ENCODE data around the gene EIF6. TPM values are rescaled to one million over a fixed set of nuclear protein-coding genes. Genes with fewer than 3 reads are reported as not detected.

EIF6 gene
- polyA plus RNA-seq, 1 donor from 2014 or later = 143 TPM

DNA sequence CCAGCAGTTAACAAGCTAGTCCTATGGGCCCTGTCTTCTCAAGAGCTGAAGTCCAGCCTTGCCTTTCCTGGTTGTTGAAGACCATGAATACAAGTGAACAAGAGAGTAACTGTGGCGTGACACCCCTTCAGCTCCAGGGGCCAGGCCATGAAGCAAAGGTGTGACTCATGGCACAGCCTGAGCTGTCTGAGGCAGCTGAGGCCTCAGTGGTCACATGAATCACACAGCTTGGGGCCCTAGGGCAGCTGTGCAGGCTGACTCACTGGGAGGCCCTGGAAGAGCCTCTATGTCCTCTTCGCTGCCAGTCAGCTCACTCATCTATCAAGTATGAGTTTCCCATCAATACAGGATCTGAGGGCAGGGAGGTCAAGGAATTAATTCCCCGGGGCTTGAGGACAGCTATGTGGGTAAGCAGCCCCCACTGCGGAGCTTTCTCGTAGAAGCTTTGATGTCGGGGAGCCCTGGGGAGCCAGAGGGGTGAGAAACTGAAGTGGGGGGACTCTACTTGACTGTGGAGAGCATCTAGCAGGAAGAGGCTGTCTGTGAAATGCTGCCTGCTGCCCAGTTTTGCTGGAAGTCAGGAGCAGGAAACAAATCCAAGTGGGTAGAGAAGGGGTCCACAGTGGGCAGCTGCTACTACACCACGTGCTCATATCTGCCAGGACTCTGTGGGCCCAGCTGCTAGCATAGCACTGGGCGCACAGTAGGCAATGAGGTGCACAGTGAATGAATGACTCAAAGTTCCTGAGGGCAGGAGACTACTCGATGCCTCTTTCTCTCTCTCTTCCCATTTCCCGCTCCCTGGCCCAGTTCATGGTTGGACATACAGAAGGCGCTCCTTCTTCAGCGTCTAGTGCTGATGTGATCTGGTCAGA, 21.3 kb upstream of the EIF6 start:
- no peaks in the 10 kb centered on the region for H4K20me1 ChIP-seq (ENCODE audit: insufficient read depth)
- no peak overlapping the region for H3K27ac ChIP-seq (ENCODE audit: low read length)
- H3K79me2 ChIP-seq (replicated peaks; ENCODE audit: insufficient read depth, low read length) = no peaks in the 10 kb centered on the region
- H2AFZ ChIP-seq (ENCODE audit: low read depth, low read length) = no peak overlapping the region
- H3F3A ChIP-seq (ENCODE audit: insufficient read depth, low read length, poor library complexity, severe bottlenecking) = no peaks in the 10 kb centered on the region
- no peak overlapping the region for H3K9ac ChIP-seq (ENCODE audit: low read length)
- no peaks in the 10 kb centered on the region for H3K36me3 ChIP-seq (ENCODE audit: insufficient read depth, low read length)
- no peaks in the 10 kb centered on the region for H3K27me3 ChIP-seq (ENCODE audit: insufficient read depth, low read depth, low read length)
- no peaks in the 10 kb centered on the region for H3K9me2 ChIP-seq (ENCODE audit: insufficient read depth, low read length)
- no peaks in the 10 kb centered on the region for H3K9me3 ChIP-seq (ENCODE audit: low read length)
- no peak overlapping the region for H3K4me2 ChIP-seq (ENCODE audit: low read length)
- H3K4me3 ChIP-seq (ENCODE audit: low read length) = no peak overlapping the region
- TF ChIP-seq TAF1 (IDR thresholded peaks at IDR 0.05; ENCODE audit: low read depth) (no peak), POLR2AphosphoS5 (IDR thresholded peaks at IDR 0.05) (no peak), EZH2 (IDR thresholded peaks at IDR 0.05; ENCODE audit: borderline replicate concordance, insufficient read depth, low read length, poor library complexity, severe bottlenecking) (no peak), MXI1 (conservative IDR thresholded peaks at IDR 0.05; ENCODE audit: poor library complexity, severe bottlenecking) (no peak), EP300 (conservative IDR thresholded peaks at IDR 0.05; ENCODE audit: poor library complexity, severe bottlenecking) (no peak), RAD21 (conservative IDR thresholded peaks at IDR 0.05) (no peak), SMC3 (conservative IDR thresholded peaks at IDR 0.05; ENCODE audit: poor library complexity) (no peak)
- TF ChIP-seq, protein P1, sequence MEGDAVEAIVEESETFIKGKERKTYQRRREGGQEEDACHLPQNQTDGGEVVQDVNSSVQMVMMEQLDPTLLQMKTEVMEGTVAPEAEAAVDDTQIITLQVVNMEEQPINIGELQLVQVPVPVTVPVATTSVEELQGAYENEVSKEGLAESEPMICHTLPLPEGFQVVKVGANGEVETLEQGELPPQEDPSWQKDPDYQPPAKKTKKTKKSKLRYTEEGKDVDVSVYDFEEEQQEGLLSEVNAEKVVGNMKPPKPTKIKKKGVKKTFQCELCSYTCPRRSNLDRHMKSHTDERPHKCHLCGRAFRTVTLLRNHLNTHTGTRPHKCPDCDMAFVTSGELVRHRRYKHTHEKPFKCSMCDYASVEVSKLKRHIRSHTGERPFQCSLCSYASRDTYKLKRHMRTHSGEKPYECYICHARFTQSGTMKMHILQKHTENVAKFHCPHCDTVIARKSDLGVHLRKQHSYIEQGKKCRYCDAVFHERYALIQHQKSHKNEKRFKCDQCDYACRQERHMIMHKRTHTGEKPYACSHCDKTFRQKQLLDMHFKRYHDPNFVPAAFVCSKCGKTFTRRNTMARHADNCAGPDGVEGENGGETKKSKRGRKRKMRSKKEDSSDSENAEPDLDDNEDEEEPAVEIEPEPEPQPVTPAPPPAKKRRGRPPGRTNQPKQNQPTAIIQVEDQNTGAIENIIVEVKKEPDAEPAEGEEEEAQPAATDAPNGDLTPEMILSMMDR (IDR thresholded peaks at IDR 0.05; ENCODE audit: poor library complexity, severe bottlenecking) = no peak
- TF ChIP-seq, protein P2, sequence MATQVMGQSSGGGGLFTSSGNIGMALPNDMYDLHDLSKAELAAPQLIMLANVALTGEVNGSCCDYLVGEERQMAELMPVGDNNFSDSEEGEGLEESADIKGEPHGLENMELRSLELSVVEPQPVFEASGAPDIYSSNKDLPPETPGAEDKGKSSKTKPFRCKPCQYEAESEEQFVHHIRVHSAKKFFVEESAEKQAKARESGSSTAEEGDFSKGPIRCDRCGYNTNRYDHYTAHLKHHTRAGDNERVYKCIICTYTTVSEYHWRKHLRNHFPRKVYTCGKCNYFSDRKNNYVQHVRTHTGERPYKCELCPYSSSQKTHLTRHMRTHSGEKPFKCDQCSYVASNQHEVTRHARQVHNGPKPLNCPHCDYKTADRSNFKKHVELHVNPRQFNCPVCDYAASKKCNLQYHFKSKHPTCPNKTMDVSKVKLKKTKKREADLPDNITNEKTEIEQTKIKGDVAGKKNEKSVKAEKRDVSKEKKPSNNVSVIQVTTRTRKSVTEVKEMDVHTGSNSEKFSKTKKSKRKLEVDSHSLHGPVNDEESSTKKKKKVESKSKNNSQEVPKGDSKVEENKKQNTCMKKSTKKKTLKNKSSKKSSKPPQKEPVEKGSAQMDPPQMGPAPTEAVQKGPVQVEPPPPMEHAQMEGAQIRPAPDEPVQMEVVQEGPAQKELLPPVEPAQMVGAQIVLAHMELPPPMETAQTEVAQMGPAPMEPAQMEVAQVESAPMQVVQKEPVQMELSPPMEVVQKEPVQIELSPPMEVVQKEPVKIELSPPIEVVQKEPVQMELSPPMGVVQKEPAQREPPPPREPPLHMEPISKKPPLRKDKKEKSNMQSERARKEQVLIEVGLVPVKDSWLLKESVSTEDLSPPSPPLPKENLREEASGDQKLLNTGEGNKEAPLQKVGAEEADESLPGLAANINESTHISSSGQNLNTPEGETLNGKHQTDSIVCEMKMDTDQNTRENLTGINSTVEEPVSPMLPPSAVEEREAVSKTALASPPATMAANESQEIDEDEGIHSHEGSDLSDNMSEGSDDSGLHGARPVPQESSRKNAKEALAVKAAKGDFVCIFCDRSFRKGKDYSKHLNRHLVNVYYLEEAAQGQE (IDR thresholded peaks at IDR 0.05; ENCODE audit: borderline replicate concordance) = no peak

DNA sequence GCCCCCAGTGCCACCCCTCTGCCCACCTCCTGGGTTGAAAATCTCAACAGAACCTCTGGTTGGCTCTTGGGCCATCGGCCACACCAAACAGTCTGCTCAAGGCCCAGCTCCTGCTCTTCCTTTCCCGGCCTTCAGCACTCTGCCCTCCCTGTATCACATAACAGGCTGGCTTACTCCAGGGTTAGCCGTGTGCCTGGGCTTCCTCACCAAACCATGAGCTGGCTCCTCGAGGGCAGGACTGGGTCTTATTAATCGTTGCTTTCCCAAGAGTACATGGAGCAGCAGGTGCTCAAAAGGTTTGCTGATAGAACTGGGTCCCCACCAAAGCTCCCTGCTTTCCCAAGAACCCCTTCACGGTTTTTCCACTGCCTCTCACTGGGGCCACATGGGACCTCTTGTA, 20.4 kb upstream of the EIF6 start:
- H4K20me1 ChIP-seq (ENCODE audit: insufficient read depth) = no peaks in the 10 kb centered on the region
- H3K79me2 ChIP-seq (replicated peaks; ENCODE audit: insufficient read depth, low read length) = no peaks in the 10 kb centered on the region
- no peaks in the 10 kb centered on the region for H3K36me3 ChIP-seq (ENCODE audit: insufficient read depth, low read length)
- H3K27ac ChIP-seq (ENCODE audit: low read length) = no peak overlapping the region
- no peak overlapping the region for H3K9ac ChIP-seq (ENCODE audit: low read length)
- H3K4me2 ChIP-seq (ENCODE audit: low read length) = no peak overlapping the region
- H3K9me2 ChIP-seq (ENCODE audit: insufficient read depth, low read length) = no peaks in the 10 kb centered on the region
- H3K4me3 ChIP-seq (ENCODE audit: low read length) = no peak overlapping the region
- H3F3A ChIP-seq (ENCODE audit: insufficient read depth, low read length, poor library complexity, severe bottlenecking) = no peaks in the 10 kb centered on the region
- H3K9me3 ChIP-seq (ENCODE audit: low read length) = no peaks in the 10 kb centered on the region
- TF ChIP-seq EP300 (conservative IDR thresholded peaks at IDR 0.05; ENCODE audit: poor library complexity, severe bottlenecking) (no peak), RAD21 (conservative IDR thresholded peaks at IDR 0.05) (no peak), SMC3 (conservative IDR thresholded peaks at IDR 0.05; ENCODE audit: poor library complexity) (no peak), TAF1 (IDR thresholded peaks at IDR 0.05; ENCODE audit: low read depth) (no peak), MXI1 (conservative IDR thresholded peaks at IDR 0.05; ENCODE audit: poor library complexity, severe bottlenecking) (no peak), EZH2 (IDR thresholded peaks at IDR 0.05; ENCODE audit: borderline replicate concordance, insufficient read depth, low read length, poor library complexity, severe bottlenecking) (no peak), POLR2AphosphoS5 (IDR thresholded peaks at IDR 0.05) (no peak)
- TF ChIP-seq, protein P1 (IDR thresholded peaks at IDR 0.05; ENCODE audit: poor library complexity, severe bottlenecking) = no peak
- TF ChIP-seq, protein P2 (IDR thresholded peaks at IDR 0.05; ENCODE audit: borderline replicate concordance) = no peak
- H2AFZ ChIP-seq (ENCODE audit: low read depth, low read length) = no peak overlapping the region
- no peaks in the 10 kb centered on the region for H3K27me3 ChIP-seq (ENCODE audit: insufficient read depth, low read depth, low read length)

Data from neural cell (in vitro differentiated cells).